D721Med (cell line): ENCODE results near the gene UNC5C.
A peak's percentile ranks its signal among the peaks of the same experiment; 100 is the strongest.

ENCODE experiments used
- DNase-seq: peaks from one replicate; pipeline ENCODE4 v3.0.0; 2011; ENCODE audit warnings: low spot score; ENCODE audit not compliant: insufficient read length
- FAIRE-seq: peaks from 2 replicates; lab custom pipeline; 2011; peaks lifted over from hg19 to GRCh38; lab: Jason Lieb, UNC
- CTCF ChIP-seq: IDR thresholded peaks from 2 replicates; pipeline ENCODE4 v1.5.1; 2012; ENCODE audit warnings: mild to moderate bottlenecking, control low read depth; ENCODE audit not compliant: insufficient read depth; ENCODE audit errors: missing control alignments

UNC5C gene

DNA sequence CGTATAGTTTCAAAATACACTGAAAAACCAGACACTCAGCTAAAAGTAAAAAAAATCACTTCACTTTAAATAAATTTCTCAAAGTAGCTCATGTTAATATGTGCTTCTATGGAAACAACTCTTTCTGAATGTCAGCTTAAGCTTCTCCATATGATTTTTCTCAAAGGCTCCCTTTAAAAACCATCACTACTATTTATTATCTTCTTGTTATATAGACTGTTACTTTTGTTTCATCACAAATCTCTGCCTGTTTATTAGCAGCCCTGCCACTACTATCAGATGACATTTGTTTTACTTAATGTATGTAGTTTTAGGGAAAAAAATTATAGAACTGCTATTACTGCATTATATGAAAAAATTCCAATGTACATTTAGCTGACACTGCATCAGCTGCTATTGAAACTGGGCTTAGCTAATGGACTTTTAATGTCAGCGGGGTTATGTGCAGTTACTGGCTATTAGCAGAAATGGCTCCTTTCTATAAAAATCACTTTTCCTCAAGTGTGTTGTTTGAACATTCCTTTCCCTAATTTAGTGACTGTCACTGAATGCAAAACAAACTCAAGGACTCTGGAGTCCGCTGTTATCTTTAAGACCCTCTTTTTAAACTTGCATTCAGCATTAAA is 10.8 kb downstream of the UNC5C start:
- no peak for TF ChIP-seq CTCF
- FAIRE-seq (no peak), DNase-seq (no peak)

DNA sequence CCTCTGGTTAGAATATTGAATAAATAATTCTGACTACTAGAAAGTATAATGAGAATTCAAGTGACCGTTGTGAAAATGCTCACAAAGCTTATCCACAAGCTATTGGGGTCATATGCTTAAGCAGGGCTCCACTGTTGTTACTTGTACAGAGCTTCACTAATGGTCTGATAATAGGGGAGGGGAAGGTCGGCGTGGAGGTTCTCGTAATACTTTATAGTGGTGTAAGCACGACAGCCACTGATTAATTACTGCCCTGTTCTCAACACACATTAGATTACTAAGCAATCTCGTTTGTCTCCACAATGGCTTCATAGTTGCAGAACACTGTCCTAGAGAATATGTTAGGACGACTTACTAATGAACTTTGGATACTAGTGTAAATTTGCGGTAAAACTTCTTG is 11.6 kb downstream of the UNC5C start:
- DNase-seq, result no peak
- no peak for FAIRE-seq
- no peak for TF ChIP-seq CTCF

GRCh38 chr4:95536650-95537049 is 12.1 kb downstream of the UNC5C start:
- FAIRE-seq (peak; percentile 73), DNase-seq (no peak)
- no peak for TF ChIP-seq CTCF

GRCh38 chr4:95535180-95535579 is 13.6 kb downstream of the UNC5C start:
- peak; percentile 6 for FAIRE-seq
- no peak for TF ChIP-seq CTCF
- DNase-seq, result no peak

GRCh38 chr4:95534032-95534431 is 14.7 kb downstream of the UNC5C start:
- DNase-seq, result no peak
- FAIRE-seq, result no peak
- TF ChIP-seq CTCF, result no peak

- DNase-seq (no peak), FAIRE-seq (no peak)
- TF ChIP-seq CTCF, result no peak
These were observed 15.5 kb downstream of the UNC5C start for GRCh38 chr4:95533254-95533653.

- FAIRE-seq, result no peak
- DNase-seq, result no peak
- TF ChIP-seq CTCF, result no peak
These were observed 16.5 kb downstream of the UNC5C start for GRCh38 chr4:95532305-95532704.
